DMS53 treated with DMSO at 0.1 percent for 48 hours (cell line): ENCODE measurements around the gene TRIM38.
A peak's percentile ranks its signal among the peaks of the same experiment; 100 is the strongest.
"Not testable (repeated sequence)": the region's sequence is repeated elsewhere in the genome, so short reads cannot be mapped to it uniquely, and the experiment has no call there.

Source experiments
- DNase-seq: peaks from one replicate; lab custom pipeline; 2025; ENCODE audit not compliant: unreplicated experiment; lab: John Stamatoyannopoulos, UW

The TRIM38 gene

DNA sequence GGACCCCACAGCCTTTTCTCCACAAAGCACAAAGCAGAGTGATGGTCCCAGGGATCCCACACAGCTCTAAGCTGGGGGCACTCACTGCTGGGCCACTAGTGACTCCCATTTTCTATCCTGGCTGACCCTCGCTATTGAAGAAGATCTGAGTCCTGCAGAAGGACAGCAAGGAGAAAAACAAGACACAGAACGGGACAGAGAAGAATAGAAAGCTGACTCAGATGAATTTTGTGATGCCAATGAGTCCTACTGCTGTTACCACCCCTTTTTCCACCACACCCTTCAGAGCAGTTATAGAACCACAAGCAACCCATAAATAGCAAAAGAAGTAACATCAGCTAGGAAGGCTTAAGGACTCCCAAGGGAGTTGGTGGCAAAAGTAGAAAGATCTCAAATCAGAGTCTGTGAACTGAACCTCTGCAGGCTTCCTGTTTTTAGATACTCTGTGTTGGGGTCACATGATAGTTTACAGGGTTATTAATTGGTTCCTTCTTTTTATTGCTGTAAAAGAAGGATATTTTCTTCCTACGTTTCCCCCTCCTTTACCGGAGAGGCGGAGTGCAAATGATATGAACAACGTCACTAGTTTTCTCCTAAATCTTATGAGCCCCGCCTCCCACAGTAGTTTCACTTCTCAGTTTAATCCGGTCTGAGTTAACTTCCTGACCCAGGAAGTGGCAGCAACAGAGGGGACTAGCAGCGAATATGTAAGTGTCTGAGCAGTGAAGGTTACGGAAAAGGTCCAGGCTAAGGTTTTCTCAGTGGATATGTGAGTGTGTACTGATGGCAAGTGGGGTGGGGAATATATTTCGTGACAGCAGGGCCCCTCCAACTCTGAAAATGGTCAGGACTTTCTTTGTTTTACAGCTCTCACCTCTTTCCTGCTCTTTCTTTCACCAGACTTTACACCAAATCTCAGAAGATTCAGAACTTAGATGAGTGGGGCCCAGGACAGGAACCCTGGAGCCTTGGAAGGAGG lies at the start of gene TRIM38:
Gene TRIM38, plus strand, starts transcription at position 654 of the 979 bp plus-strand sequence. CDS start 3,721 bp downstream, outside the sequence.
- DNase-seq, result peak; percentile 67

DNA sequence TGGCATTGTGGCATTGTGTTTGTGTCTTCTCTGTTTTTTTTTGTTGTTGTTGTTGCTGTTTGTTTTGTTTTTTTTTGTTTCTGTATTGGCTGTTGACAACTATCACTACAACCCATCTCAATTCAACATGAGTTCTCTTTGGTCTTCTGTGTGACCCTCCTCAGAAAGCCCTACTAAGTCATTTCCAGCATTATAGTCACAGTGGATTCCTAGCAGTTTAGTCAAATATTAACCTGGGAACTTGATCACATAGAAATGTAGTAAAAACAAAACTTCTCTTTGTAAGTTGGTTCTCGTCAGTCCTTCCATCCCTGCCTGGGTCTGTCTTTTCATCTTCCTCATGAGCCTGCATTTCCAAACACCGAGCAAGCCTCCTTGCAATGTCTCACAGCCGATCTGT lies 48.9 kb upstream of the TRIM38 start:
- DNase-seq, result no peak

DNA sequence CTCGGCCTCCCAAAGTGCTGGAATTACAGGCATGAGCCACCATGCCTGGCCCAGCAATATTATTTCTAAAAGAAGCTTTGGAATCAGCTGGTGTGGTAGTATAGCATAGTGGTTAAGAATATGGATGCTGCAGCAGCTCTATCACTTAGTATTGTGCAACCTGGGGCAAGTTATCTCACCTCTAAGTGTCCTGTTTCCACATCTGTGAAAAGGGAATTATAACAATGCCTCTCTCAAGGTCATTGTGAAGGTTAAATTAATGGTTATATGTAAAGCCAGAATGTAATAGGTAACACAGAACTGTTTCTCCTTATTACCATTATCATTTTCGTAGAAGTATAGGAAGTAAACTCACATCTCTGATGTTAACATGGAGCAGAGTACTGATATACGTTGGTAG lies 46.3 kb upstream of the TRIM38 start:
- no peak for DNase-seq

DNA sequence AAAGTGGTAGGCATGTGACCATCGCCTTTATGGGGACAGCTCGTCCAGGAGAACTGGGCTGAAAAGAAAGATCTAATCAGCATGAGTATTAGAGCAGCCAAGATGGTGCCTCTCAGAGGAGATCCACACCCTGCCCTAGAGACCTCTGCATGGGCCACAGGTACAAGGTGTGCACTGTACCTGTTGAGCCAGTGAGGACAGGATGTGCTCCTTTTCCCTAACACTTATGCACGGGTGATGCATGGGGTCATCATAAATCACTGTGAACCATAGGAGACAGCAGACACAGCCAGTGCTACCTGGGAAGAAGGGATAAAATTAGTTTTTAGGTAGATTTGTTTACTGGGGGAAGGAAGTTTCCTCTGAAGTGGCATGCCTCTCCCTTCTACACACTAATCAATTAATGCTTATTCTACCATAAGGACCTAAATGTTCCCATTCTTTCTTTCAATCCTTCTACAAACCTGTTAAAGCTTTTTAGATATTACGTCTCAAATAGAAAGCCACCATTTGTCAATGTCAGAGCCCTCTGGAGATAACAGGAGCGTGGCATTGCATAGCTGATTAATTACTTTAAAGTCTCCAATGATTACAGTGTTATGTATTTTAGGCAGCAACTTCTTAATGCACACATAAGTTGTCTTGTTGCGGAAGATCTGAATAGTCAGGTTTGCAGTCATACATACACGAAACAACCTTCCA lies 45.7 kb upstream of the TRIM38 start:
- DNase-seq, result no peak

GRCh38 chr6:25918083-25918683 lies 44.4 kb upstream of the TRIM38 start:
- DNase-seq, result no peak

DNA sequence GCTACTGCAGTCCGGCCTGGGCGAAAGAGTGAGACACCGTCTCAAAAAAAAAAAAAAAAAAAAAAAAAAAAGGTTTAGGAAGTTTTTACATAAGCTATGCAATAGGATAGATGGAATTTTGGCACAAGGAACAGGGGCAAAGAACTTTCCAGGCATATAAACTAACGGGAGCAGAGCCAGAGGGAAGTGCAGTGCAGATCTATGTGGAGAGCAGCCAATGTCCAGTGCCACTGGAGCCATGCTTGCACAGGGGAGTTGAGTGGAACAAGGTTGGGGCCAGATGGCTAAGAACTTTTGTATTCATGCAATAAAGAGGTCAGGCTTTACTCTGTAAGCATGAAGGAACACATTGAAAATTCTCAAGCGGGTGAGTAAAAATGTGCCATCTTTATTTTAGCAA lies 42.9 kb upstream of the TRIM38 start:
- DNase-seq, result no peak

DNA sequence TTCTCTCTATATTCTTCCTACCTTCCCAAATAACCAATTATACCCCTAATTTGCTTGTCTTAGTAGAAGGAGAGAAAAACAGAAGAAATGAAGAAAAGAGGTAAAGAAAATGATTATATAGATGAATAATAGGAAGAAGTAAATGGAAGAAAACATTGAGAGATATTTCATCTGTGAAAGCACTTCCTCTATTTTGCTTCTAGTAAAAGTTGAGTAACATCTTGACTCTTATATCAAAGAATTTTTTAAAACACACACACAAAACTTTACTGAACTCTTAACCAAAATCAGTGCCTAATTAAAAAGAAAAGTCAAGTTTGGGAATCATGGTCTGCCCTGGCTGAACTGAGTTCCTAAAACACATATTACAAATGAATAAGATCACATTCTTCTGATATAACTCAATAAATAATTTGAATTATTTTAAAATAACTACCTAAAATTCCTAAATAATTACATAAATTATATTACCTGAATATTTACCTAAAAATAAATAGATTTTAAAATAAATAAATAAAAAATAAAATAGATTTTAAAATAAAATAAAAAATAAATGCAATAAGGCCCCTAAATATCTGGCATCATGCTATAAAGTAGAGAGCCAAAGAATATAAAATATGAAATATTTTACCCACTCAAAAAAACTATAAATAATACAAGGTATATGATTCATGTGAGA lies 40.9 kb upstream of the TRIM38 start:
- DNase-seq, result no peak

- no peak for DNase-seq
These were observed 40.3 kb upstream of the TRIM38 start for GRCh38 chr6:25922301-25922700.

GRCh38 chr6:25925876-25926275 lies 36.7 kb upstream of the TRIM38 start:
- DNase-seq, result no peak

GRCh38 chr6:25927178-25927577 lies 35.4 kb upstream of the TRIM38 start:
- DNase-seq, result no peak

- no peak for DNase-seq
These were observed 34.8 kb upstream of the TRIM38 start for GRCh38 chr6:25927756-25928216.

- peak; percentile 21 for DNase-seq
These were observed 33.9 kb upstream of the TRIM38 start for GRCh38 chr6:25928562-25929324.

DNA sequence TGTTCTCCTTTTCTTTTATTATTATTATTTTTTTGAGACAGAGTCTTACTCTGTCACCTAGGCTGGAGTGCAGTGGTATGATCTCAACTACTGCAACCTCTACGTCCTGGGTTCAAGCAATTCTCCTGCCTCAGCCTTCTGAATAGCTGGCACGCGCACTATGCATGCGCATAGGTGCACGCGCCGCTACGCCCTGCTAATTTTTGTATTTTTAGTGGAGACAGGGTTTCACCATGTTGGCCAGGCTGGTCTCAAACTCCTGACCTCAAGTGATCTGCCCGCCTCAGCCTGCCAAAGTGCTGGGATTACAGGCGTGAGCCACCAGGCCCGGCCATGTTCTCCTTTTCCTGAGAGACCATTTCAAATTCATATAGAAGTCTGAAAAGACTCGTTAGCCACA lies 32.8 kb upstream of the TRIM38 start:
- not testable (repeated sequence) for DNase-seq

- DNase-seq, result no peak
These were observed 31.8 kb upstream of the TRIM38 start, which contains the start of gene SLC17A2 for GRCh38 chr6:25930532-25931410. TSS of gene SLC17A2 (minus strand) at chr6:25930691. CDS start at chr6:25925796, 4,895 bp downstream.

- DNase-seq, result no peak
These were observed 31.2 kb upstream of the TRIM38 start for GRCh38 chr6:25931411-25931709.

DNA sequence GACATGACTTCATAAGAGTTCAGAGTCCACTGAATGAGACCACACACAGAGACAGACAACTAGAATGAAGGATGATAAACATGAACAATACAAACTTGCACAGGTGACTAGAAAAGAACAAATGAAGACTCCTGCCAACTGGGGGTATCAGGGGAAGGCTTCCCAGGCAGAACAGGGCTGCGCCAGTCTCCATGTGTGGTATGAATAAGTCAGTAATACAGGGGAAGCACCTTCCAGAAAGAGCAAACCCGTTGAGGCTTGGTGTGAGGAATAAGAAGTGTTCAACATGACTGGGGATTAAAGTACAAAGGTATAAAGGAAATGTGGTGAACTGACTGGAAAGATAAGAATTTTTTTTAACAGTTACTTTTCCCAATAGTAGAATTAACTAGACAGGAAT lies 28.4 kb upstream of the TRIM38 start:
- no peak for DNase-seq

GRCh38 chr6:25934735-25935313 lies 27.8 kb upstream of the TRIM38 start:
- no peak for DNase-seq

DNA sequence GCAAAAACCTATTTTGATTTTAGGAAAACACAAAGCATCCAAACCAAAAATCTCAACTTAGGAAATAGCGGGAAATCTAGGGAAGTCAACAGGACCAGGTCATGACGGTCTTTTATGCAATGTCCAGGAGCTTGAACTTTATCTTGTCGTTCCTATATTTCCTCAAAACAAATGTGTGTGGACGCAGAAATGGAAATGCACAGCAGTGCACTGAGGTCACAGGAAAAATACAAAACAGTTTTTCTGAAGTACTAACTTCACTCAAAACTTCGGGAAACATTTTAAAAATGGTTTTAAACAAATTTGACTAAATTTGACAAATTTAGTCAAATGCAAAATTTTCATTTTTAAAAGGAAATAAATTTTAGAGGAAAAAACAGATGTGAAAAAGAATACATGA lies 26.6 kb upstream of the TRIM38 start:
- DNase-seq, result no peak

DNA sequence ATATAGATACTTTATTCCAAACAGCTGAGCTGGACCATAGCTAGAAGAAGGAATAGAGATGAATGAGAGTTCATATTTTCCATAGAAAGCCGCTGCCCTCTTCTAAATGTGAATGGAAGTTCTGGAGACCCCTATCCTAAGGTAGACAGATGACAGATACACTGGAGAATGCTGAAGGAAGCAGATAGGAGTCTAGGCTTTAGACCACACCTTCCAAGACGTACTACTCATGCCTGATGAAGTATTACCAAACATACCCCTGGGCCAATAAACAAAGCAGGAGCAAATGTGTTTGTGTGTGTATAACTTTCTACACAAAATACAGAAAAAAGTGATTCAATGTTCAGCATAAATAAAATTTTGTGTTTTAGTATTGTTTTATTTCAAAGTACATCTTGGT lies 23.0 kb upstream of the TRIM38 start:
- no peak for DNase-seq
